OCI-LY7 (cell line): ENCODE results near the gene PSMD1.

Experiments used
- EZH2phosphoT487 ChIP-seq: fragments of 200-600 bp; sonication (generic); IDR thresholded peaks from 2 replicates; pipeline ENCODE4 v1.6.1; 2018; ENCODE audit warnings: low read depth, borderline replicate concordance, mild to moderate bottlenecking, mixed run types, antibody characterized with exemption, low read length, moderate library complexity, mixed read lengths
- TF ChIP-seq, protein P1 (sequence below): fragments of 200-600 bp; sonication (generic); conservative IDR thresholded peaks from 2 replicates; pipeline ENCODE4 v1.5.1; 2014; ENCODE audit warnings: mild to moderate bottlenecking, antibody characterized with exemption, low read length, moderate library complexity, mixed read lengths

DNA sequence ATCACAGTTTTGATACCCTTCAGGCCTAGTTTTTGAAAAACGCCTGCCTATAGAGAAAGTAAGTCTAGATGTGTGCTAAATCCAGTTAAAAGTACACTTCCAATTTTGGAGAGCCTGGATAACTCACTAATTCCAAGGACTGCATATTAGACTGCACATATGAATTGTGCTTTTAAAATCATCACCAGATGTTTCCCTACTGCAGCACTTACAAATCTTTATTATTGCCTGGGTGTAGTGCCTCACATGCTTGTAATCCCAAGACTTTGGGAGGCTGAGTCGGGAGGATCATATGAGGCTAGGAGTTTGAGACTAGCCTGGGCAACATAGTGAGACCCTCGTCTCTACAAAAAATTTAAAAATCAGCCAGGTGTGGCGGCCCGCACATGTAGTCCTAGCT, 104.0 kb downstream of the PSMD1 start:
- TF ChIP-seq, protein P1, sequence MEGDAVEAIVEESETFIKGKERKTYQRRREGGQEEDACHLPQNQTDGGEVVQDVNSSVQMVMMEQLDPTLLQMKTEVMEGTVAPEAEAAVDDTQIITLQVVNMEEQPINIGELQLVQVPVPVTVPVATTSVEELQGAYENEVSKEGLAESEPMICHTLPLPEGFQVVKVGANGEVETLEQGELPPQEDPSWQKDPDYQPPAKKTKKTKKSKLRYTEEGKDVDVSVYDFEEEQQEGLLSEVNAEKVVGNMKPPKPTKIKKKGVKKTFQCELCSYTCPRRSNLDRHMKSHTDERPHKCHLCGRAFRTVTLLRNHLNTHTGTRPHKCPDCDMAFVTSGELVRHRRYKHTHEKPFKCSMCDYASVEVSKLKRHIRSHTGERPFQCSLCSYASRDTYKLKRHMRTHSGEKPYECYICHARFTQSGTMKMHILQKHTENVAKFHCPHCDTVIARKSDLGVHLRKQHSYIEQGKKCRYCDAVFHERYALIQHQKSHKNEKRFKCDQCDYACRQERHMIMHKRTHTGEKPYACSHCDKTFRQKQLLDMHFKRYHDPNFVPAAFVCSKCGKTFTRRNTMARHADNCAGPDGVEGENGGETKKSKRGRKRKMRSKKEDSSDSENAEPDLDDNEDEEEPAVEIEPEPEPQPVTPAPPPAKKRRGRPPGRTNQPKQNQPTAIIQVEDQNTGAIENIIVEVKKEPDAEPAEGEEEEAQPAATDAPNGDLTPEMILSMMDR: no peak
- TF ChIP-seq EZH2phosphoT487: no peak
